Measurements from ENCODE around the gene RASA4B.
A peak's percentile ranks its signal among the peaks of the same experiment; 100 is the strongest.
"Not testable (repeated sequence)": the region's sequence is repeated elsewhere in the genome, so short reads cannot be mapped to it uniquely, and the experiment has no call there.

The RASA4B gene

GRCh38 chr7:102472126-102473041, 45.2 kb downstream of the RASA4B start:
- DNase-seq, result no peak

- no peak for DNase-seq
These were observed 45.8 kb downstream of the RASA4B start for GRCh38 chr7:102471791-102472125.

GRCh38 chr7:102469972-102470825, 47.4 kb downstream of the RASA4B start:
- DNase-seq, result no peak

GRCh38 chr7:102469351-102469971, 48.1 kb downstream of the RASA4B start:
- DNase-seq, result no peak

- DNase-seq, result no peak
These were observed 48.9 kb downstream of the RASA4B start for GRCh38 chr7:102468478-102469350.

- no peak for DNase-seq
These were observed 49.7 kb downstream of the RASA4B start for GRCh38 chr7:102467581-102468477.

GRCh38 chr7:102466097-102466496, 51.5 kb downstream of the RASA4B start:
- DNase-seq, result no peak

GRCh38 chr7:102464577-102465280, 52.8 kb downstream of the RASA4B start, which contains the start of the genes ALKBH4 and LRWD1:
Gene ALKBH4 (minus strand): TSS chr7:102464863. CDS start chr7:102464836, 27 bp downstream.
Gene LRWD1 (plus strand): TSS chr7:102464984. CDS start chr7:102465081, 97 bp downstream.
- peak; percentile 92 for DNase-seq

GRCh38 chr7:102463841-102464576, 53.6 kb downstream of the RASA4B start:
- DNase-seq, result peak; percentile 21

- DNase-seq, result no peak
These were observed 57.1 kb downstream of the RASA4B start for GRCh38 chr7:102460467-102460866.

- DNase-seq, result no peak
These were observed 58.2 kb downstream of the RASA4B start for GRCh38 chr7:102459221-102459844.

- DNase-seq, result no peak
These were observed 60.1 kb downstream of the RASA4B start for GRCh38 chr7:102457352-102457924.

- DNase-seq, result no peak
These were observed 61.2 kb downstream of the RASA4B start for GRCh38 chr7:102456327-102456726.

GRCh38 chr7:102455596-102455995, 62.0 kb downstream of the RASA4B start:
- no peak for DNase-seq

GRCh38 chr7:102454932-102455331, 62.6 kb downstream of the RASA4B start:
- DNase-seq, result not testable (repeated sequence)

- DNase-seq, result no peak
These were observed 63.1 kb downstream of the RASA4B start for GRCh38 chr7:102454468-102454867.

- no peak for DNase-seq
These were observed 64.3 kb downstream of the RASA4B start for GRCh38 chr7:102453319-102453718.

- DNase-seq, result no peak
These were observed 65.1 kb downstream of the RASA4B start for GRCh38 chr7:102452451-102452850.
